ENCODE results near the gene LCNL1. TPM values are rescaled to one million over a fixed set of nuclear protein-coding genes. Genes with fewer than 3 reads are reported as not detected.
A peak's percentile ranks its signal among the peaks of the same experiment; 100 is the strongest.

LCNL1 gene
- total and polyA plus RNA-seq, 4 donors, result 0.15 to 2.7 (median 1.4) TPM

DNA sequence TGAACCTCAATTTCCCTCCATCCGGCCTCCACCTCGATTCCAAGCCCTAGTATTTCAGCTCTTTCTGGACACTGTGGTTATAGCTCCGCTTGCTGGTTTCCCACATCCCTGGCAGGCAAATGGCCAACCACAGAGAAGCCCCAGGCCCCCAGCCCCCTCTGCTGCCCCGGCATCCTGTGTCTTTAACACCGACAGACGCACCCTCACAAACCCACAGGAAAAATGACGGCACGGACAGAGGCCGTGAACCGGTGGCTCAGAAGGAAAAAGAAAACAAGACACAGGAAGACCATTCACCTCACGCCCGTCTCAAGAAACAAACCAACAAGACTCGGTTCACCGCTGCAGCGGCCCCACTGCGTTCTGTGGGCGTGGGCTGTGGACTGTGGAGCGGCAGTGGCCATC is 15.0 kb downstream of the LCNL1 start:
- ATAC-seq (ENCODE audit: insufficient read depth, low FRiP score) (no peak), DNase-seq (no peak)
- Histone ChIP-seq H3K27me3 (ENCODE audit: control insufficient read depth in 3 of 3, insufficient read depth in 3 of 3, low read length in 2 of 3) (no peaks in the 10 kb centered on the region), H3K9me3 (ENCODE audit: control insufficient read depth in 4 of 4, insufficient read depth in 3 of 4, low read length in 3 of 4) (no peaks in the 10 kb centered on the region), H3K27ac (ENCODE audit: low read depth in 1 of 2, low read length in 1 of 2) (no peak overlapping the region), H3K36me3 (ENCODE audit: control insufficient read depth in 4 of 4, insufficient read depth in 4 of 4, low read length in 4 of 4) (peaks cover 0 to 13% (median 0%) of the 10 kb centered on the region in 4 donors), H3K9ac (ENCODE audit: insufficient read depth in 1 of 2, low read length in 2 of 2) (no peak overlapping the region), H3K4me3 (no peak overlapping the region), H3K4me1 (ENCODE audit: control insufficient read depth in 5 of 5, insufficient read depth in 5 of 5, low read length in 5 of 5) (peaks cover 0 to 35% (median 13%) of the 10 kb centered on the region in 5 donors)
- TF ChIP-seq, protein P1, sequence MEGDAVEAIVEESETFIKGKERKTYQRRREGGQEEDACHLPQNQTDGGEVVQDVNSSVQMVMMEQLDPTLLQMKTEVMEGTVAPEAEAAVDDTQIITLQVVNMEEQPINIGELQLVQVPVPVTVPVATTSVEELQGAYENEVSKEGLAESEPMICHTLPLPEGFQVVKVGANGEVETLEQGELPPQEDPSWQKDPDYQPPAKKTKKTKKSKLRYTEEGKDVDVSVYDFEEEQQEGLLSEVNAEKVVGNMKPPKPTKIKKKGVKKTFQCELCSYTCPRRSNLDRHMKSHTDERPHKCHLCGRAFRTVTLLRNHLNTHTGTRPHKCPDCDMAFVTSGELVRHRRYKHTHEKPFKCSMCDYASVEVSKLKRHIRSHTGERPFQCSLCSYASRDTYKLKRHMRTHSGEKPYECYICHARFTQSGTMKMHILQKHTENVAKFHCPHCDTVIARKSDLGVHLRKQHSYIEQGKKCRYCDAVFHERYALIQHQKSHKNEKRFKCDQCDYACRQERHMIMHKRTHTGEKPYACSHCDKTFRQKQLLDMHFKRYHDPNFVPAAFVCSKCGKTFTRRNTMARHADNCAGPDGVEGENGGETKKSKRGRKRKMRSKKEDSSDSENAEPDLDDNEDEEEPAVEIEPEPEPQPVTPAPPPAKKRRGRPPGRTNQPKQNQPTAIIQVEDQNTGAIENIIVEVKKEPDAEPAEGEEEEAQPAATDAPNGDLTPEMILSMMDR (IDR thresholded peaks at IDR 0.05; ENCODE audit: control extremely low read depth, extremely low read depth), result no peak
- 26 to 47% methylated on average over 18 of the region's 18 CpGs for WGBS, 2 donors

DNA sequence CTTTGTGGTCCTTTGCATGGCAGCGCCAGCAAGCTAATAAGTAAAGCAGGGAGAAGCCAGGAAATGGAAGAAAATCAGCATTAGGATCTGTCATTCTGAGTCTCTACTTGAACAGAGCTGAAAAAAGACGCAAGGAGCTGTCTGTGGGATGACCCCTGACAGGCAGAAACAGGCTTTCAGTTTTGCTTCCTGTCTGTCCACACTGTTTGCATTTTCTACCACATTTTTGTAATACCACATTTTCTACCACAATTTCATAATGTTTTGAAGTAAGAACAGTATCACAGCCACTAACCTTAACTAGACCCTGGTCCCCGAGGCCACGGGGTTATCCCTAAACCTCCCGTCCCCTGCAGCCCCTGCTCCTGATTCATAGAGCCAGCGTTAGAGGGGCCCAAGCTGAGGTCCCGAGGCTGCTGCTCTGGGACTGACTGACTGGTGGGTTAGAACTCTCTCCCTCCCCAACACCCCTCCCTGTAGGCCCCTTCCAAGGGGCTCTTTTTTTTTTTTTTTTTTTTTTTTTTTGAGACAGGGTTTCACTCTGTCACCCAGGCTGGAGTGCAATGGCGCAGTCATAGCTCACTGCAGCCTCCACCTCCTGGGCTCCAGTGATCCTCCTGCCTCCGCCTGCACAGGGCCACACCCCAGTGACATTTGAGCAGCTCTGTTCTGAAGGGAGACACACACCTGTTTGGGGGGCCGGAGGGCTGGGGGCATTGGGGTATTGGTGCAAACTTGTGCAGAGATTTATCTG is 17.6 kb downstream of the LCNL1 start:
- TF ChIP-seq, protein P1 (IDR thresholded peaks at IDR 0.05; ENCODE audit: control extremely low read depth, extremely low read depth), result no peak
- H3K36me3 ChIP-seq (ENCODE audit: control insufficient read depth in 4 of 4, insufficient read depth in 4 of 4, low read length in 4 of 4), result no peaks in the 10 kb centered on the region
- no peak overlapping the region for H3K9ac ChIP-seq (ENCODE audit: insufficient read depth in 1 of 2, low read length in 2 of 2)
- no peak overlapping the region for H3K27ac ChIP-seq (ENCODE audit: low read depth in 1 of 2, low read length in 1 of 2)
- peaks cover 0 to 2% (median 0%) of the 10 kb centered on the region in 4 donors for H3K9me3 ChIP-seq (ENCODE audit: control insufficient read depth in 4 of 4, insufficient read depth in 3 of 4, low read length in 3 of 4)
- no peaks in the 10 kb centered on the region for H3K27me3 ChIP-seq (ENCODE audit: control insufficient read depth in 3 of 3, insufficient read depth in 3 of 3, low read length in 2 of 3)
- no peak for ATAC-seq (ENCODE audit: insufficient read depth, low FRiP score)
- peaks cover 0 to 22% (median 11%) of the 10 kb centered on the region in 5 donors for H3K4me1 ChIP-seq (ENCODE audit: control insufficient read depth in 5 of 5, insufficient read depth in 5 of 5, low read length in 5 of 5)
- whole genome bisulfite sequencing, 2 donors, result 36 to 54% methylated on average over 10 of the region's 10 CpGs
- H3K4me3 ChIP-seq, result no peak overlapping the region
- DNase-seq, result peak in 1 of 3 donors; percentile 54

DNA sequence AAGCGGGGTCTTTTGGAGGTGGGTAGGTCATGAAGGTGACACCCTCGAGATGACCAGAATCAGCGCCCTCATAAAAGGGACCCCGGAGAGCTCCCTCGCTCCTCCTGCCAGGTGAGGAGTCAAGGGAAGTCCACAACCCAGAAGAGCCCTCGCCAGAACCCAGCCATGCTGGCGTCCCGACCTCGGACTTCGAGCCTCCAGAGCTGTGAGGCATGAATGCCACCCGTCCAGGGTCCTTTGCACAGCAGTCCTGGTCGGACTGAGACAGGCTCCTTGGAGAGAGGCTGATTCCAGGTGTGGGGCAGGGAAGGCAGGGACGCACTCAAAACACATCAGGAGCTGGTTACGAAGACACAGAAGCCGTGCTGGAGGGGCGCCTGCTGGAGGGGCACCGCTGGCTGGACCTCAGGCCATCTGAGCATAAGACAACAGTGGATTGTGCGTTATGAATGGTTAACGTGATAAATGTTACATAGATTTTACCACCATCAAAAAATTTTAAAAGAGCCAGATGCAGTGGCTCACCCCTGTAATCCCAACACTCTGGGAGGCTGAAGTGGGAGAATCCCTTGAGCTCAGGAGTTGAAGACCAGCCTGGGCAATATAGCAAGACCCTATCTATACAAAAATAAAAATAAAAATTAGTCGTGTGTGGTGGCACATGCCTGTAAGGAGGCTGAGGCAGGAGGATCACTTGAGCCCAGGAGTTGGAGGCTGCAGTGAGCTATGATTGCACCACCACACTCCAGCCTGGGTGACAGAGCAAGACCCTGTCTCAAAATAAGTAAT is 19.3 kb downstream of the LCNL1 start:
- DNase-seq (no peak), ATAC-seq (ENCODE audit: insufficient read depth, low FRiP score) (no peak)
- Histone ChIP-seq H3K4me3 (no peak overlapping the region), H3K36me3 (ENCODE audit: control insufficient read depth in 4 of 4, insufficient read depth in 4 of 4, low read length in 4 of 4) (no peaks in the 10 kb centered on the region), H3K4me1 (ENCODE audit: control insufficient read depth in 5 of 5, insufficient read depth in 5 of 5, low read length in 5 of 5) (peaks cover 0 to 8% (median 3%) of the 10 kb centered on the region in 5 donors), H3K9me3 (ENCODE audit: control insufficient read depth in 4 of 4, insufficient read depth in 3 of 4, low read length in 3 of 4) (peaks cover 0 to 2% (median 0%) of the 10 kb centered on the region in 4 donors), H3K27ac (ENCODE audit: low read depth in 1 of 2, low read length in 1 of 2) (no peak overlapping the region), H3K27me3 (ENCODE audit: control insufficient read depth in 3 of 3, insufficient read depth in 3 of 3, low read length in 2 of 3) (no peaks in the 10 kb centered on the region), H3K9ac (ENCODE audit: insufficient read depth in 1 of 2, low read length in 2 of 2) (no peak overlapping the region)
- TF ChIP-seq, protein P1 (IDR thresholded peaks at IDR 0.05; ENCODE audit: control extremely low read depth, extremely low read depth), result no peak
- 86 to 94% methylated on average over 19 to 20 of the region's 20 CpGs for WGBS, 2 donors
